ENCODE measurements around the gene SNX5. TPM values are rescaled to one million over a fixed set of nuclear protein-coding genes. Genes with fewer than 3 reads are reported as not detected.

Gene SNX5
- total RNA-seq, 4 donors from 2014 or later: 49.8 to 88.8 (median 60.9) TPM

DNA sequence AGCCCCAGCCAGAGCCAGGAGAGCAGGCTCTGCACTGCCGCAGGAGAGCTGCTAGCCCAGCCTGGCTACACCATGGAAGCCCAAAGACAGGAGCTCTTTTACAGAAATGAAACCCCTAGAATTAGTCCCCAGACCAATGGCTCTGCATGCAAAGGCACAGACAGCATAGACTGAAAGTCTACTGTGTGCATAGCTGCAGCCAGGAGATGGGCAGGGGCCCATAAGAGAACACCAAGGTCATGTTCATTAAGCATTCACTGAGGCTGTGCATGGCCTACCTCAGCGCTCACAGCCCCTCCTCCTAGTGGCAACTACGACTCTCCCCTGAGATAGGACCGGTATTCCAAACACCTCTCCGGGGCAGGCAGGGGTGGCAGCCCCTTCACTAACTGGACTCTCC, 34.9 kb downstream of the SNX5 start:
- TF ChIP-seq POLR2A (IDR thresholded peaks at IDR 0.05): no peak
- TF ChIP-seq, protein P1, sequence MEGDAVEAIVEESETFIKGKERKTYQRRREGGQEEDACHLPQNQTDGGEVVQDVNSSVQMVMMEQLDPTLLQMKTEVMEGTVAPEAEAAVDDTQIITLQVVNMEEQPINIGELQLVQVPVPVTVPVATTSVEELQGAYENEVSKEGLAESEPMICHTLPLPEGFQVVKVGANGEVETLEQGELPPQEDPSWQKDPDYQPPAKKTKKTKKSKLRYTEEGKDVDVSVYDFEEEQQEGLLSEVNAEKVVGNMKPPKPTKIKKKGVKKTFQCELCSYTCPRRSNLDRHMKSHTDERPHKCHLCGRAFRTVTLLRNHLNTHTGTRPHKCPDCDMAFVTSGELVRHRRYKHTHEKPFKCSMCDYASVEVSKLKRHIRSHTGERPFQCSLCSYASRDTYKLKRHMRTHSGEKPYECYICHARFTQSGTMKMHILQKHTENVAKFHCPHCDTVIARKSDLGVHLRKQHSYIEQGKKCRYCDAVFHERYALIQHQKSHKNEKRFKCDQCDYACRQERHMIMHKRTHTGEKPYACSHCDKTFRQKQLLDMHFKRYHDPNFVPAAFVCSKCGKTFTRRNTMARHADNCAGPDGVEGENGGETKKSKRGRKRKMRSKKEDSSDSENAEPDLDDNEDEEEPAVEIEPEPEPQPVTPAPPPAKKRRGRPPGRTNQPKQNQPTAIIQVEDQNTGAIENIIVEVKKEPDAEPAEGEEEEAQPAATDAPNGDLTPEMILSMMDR (IDR thresholded peaks at IDR 0.05 in 4 of 5, conservative IDR thresholded peaks at IDR 0.05 in 1 of 5): no peak
- intact Hi-C loops (cut with DNase I; ENCODE audit: low total_unique reads) (no loop called here), in situ Hi-C loops (cut with MboI; ENCODE audit: low sequenced_read_pairs in 4 of 4) (loop anchor here in 2 of 4 donors (25.0 kb wide), 2 partner anchors 246 to 396 kb away; partner anchors contain the start of genes BANF2 (in 1 of the 2), BFSP1 (in 1 of the 2) and RRBP1 (in 1 of the 2))
- DNase-seq: no peak
- H3K4me3 ChIP-seq: no peak overlapping the region
- ATAC-seq: no peak
- no peak overlapping the region for H3K27ac ChIP-seq
- H3K9me3 ChIP-seq: no peaks in the 10 kb centered on the region
- H3K27me3 ChIP-seq: no peaks in the 10 kb centered on the region
- H3K36me3 ChIP-seq: no peaks in the 10 kb centered on the region
- peaks cover 24 to 35% of the 10 kb centered on the region in 2 donors for H3K4me1 ChIP-seq

DNA sequence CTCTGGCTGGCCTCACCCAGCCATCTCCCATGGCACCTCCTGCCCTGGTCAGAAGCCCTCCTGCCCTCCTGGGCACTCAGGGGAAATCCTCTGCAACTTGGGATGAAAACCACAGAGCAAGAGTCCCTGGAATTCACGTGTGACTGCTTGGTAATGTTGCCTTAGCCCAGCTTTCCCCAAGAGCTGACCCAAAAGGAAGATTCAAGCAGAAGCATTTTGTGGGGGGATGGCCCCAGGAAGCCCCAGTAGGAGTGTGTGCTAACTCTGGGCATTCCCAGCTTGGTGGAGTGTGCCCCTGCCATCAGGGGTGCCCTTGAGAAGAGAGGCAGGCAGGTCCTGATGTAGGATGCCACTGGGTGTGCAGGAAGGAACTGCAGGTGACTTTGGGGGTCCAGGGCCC, 35.5 kb downstream of the SNX5 start:
- no peaks in the 10 kb centered on the region for H3K27me3 ChIP-seq
- no peaks in the 10 kb centered on the region for H3K36me3 ChIP-seq
- H3K4me3 ChIP-seq: no peak overlapping the region
- H3K4me1 ChIP-seq: peaks cover 25 to 35% of the 10 kb centered on the region in 2 donors
- H3K27ac ChIP-seq: no peak overlapping the region
- TF ChIP-seq, protein P1 (IDR thresholded peaks at IDR 0.05 in 4 of 5, conservative IDR thresholded peaks at IDR 0.05 in 1 of 5): no peak
- TF ChIP-seq POLR2A (IDR thresholded peaks at IDR 0.05): no peak
- intact Hi-C loops (cut with DNase I; ENCODE audit: low total_unique reads): no loop called here
- in situ Hi-C loops (cut with MboI; ENCODE audit: low sequenced_read_pairs in 4 of 4): loop anchor here in 2 of 4 donors (25.0 kb wide), 2 partner anchors 246 to 396 kb away; partner anchors contain the start of genes BANF2 (in 1 of the 2), BFSP1 (in 1 of the 2) and RRBP1 (in 1 of the 2)
- H3K9me3 ChIP-seq: no peaks in the 10 kb centered on the region
- no peak for ATAC-seq
- no peak for DNase-seq

DNA sequence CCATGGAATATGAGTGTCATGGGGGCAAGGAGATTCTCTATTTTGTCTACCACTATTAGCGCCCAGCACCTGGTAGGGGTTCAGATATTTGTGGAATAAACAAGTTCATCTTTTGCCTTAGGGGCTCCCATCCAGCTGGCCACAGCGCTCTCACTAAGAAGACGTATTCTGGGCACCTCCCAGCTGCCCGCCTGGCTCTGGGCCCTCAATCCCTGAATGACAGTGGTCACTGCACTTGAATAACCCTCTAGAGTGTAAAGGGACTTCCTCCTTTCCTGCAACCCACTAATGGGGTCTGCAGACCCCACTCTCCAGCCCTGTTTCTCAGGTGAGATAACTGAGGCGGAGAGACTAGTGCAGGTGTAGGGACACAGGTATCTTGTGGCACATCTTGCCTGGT, 36.2 kb downstream of the SNX5 start:
- Histone ChIP-seq H3K27me3 (no peaks in the 10 kb centered on the region), H3K4me1 (peaks cover 20 to 33% of the 10 kb centered on the region in 2 donors), H3K4me3 (no peak overlapping the region), H3K36me3 (no peaks in the 10 kb centered on the region), H3K27ac (no peak overlapping the region), H3K9me3 (no peaks in the 10 kb centered on the region)
- intact Hi-C loops (cut with DNase I; ENCODE audit: low total_unique reads) (no loop called here), in situ Hi-C loops (cut with MboI; ENCODE audit: low sequenced_read_pairs in 4 of 4) (loop anchor here in 2 of 4 donors (25.0 kb wide), 2 partner anchors 245 to 395 kb away; partner anchors contain the start of genes BANF2 (in 1 of the 2), BFSP1 (in 1 of the 2) and RRBP1 (in 1 of the 2))
- DNase-seq: no peak
- TF ChIP-seq POLR2A (IDR thresholded peaks at IDR 0.05): no peak
- TF ChIP-seq, protein P1 (IDR thresholded peaks at IDR 0.05 in 4 of 5, conservative IDR thresholded peaks at IDR 0.05 in 1 of 5): no peak
- ATAC-seq: no peak

DNA sequence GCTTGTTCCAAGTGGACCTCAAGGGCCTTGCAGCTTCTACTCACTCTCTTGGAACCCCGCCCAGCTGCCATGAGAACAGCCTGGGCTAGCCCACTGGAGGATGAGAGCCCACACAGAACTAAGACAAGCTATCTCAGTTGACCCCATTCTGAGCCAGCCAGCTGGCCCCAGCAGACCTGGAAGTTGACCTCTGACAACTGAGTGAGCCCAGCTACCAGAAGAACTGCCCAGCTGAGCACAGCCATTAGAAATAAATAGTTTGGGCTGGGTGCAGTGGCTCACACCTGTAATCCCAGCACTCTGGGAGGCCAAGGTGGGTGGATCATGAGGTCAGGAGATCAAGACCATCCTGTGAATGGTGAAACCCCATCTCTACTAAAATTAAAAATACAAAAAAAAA, 37.1 kb downstream of the SNX5 start:
- intact Hi-C loops (cut with DNase I; ENCODE audit: low total_unique reads) (no loop called here), in situ Hi-C loops (cut with MboI; ENCODE audit: low sequenced_read_pairs in 4 of 4) (loop anchor here in 2 of 4 donors (25.0 kb wide), 2 partner anchors 244 to 394 kb away; partner anchors contain the start of genes BANF2 (in 1 of the 2), BFSP1 (in 1 of the 2) and RRBP1 (in 1 of the 2))
- H3K9me3 ChIP-seq: no peaks in the 10 kb centered on the region
- no peaks in the 10 kb centered on the region for H3K36me3 ChIP-seq
- TF ChIP-seq POLR2A (IDR thresholded peaks at IDR 0.05): no peak
- TF ChIP-seq, protein P1 (IDR thresholded peaks at IDR 0.05 in 4 of 5, conservative IDR thresholded peaks at IDR 0.05 in 1 of 5): no peak
- H3K4me1 ChIP-seq: peaks cover 11 to 24% of the 10 kb centered on the region in 2 donors
- H3K27me3 ChIP-seq: no peaks in the 10 kb centered on the region
- H3K27ac ChIP-seq: no peak overlapping the region
- no peak overlapping the region for H3K4me3 ChIP-seq
- no peak for DNase-seq
- no peak for ATAC-seq

All from gastrocnemius medialis (tissue), 4 donors.